ENCODE measurements around the gene RET.
"Not testable (repeated sequence)": the region's sequence is repeated elsewhere in the genome, so short reads cannot be mapped to it uniquely, and the experiment has no call there.

The RET gene

DNA sequence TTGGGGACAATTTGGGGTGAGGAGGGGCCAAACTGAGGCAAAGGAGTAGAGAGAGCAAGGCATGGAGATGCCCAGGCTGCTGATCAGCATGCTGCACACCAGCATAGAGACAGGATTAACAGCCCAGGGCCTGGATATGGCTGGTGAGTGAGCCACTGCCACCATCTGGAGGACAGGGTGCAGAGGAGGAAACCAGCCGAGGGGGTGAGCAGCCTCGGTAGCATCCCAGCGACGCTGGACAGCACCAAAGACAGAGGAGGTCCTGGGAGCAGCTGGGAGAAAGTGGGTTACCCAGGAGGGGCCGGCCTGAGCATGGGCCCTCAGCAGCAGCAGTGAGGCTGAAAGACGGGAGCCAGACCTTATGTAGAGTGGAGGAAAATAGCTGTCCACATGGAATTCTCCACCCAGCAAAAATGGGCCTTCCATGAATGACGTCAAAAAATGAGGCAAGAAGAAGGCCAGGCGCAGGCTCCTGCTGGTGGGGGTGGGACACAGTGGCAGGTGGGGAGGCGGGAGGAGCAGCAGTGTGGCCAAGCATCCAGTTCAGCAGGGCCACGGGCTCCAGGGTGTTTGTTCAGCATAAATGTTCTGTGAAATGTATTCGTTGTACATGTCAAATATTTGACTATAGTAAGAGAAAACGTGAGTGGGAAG lies 16.7 kb downstream of the RET start:
- TF ChIP-seq, protein P1, sequence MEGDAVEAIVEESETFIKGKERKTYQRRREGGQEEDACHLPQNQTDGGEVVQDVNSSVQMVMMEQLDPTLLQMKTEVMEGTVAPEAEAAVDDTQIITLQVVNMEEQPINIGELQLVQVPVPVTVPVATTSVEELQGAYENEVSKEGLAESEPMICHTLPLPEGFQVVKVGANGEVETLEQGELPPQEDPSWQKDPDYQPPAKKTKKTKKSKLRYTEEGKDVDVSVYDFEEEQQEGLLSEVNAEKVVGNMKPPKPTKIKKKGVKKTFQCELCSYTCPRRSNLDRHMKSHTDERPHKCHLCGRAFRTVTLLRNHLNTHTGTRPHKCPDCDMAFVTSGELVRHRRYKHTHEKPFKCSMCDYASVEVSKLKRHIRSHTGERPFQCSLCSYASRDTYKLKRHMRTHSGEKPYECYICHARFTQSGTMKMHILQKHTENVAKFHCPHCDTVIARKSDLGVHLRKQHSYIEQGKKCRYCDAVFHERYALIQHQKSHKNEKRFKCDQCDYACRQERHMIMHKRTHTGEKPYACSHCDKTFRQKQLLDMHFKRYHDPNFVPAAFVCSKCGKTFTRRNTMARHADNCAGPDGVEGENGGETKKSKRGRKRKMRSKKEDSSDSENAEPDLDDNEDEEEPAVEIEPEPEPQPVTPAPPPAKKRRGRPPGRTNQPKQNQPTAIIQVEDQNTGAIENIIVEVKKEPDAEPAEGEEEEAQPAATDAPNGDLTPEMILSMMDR (IDR thresholded peaks at IDR 0.05; ENCODE audit: low read depth, low read length, missing control alignments), result no peak
- no peak overlapping the region for H3K4me3 ChIP-seq (ENCODE audit: low read depth, low read length)
- no peak for DNase-seq (ENCODE audit: low read depth)

DNA sequence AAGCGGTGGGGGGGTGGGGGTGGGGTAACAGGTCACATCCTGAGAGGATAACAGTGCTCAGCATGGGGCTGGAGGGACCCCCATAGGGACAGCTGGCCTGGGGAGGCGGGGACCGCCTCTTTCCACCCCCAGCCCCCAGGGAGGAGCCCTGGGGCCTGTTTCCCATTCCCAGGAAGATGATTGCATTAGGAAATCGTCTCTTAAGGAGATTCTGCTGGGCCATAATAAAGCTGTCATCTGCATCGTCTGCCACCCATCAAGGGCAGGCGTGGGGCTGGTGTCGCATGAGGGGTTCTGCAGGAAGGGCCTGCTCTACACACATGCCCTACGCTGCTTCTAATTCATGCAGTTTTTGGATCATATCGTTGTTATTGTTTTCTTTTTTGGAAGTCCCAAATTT lies 17.2 kb downstream of the RET start:
- H3K4me3 ChIP-seq (ENCODE audit: low read depth, low read length), result no peak overlapping the region
- TF ChIP-seq, protein P1 (IDR thresholded peaks at IDR 0.05; ENCODE audit: low read depth, low read length, missing control alignments), result no peak
- no peak for DNase-seq (ENCODE audit: low read depth)

DNA sequence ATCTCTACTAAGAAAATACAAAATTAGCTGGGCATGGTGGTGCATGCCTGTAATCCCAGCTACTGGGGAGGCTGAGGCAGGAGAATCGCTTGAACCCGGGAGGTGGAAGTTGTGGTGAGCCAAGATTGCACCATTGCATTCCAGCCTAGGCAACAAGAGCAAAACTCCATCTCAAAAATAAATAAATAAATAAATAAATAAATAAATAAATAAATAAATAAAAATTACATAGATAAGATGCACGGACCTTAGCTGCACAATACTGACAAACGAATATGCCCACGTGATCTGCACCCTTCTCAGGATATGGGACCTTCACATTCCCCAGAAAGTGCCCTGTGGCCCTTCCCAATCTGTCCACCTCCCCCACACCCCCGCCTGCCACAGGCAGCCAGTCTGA lies 22.5 kb downstream of the RET start:
- not testable (repeated sequence) for H3K4me3 ChIP-seq (ENCODE audit: low read depth, low read length); DNase-seq (ENCODE audit: low read depth)

DNA sequence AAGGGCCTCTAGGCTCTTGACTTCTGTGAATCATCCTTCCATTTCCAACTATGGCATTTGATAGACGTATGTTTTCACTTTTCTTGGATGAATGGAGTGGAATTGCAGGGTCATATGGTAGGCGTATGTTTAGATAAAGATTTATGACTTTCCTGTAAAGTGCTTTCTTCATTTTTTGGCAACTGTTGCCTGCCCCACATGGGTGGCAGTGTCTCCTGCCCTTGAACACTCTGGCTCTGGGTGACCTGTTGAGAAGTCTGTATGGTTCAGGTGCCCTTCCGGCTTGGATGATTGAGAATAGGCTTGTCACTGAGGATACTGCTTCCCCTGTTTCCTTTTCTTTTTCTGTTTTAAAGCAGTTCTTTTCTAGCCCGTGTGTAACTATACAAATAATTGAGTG lies 23.1 kb downstream of the RET start:
- H3K4me3 ChIP-seq (ENCODE audit: low read depth, low read length), result no peak overlapping the region
- DNase-seq (ENCODE audit: low read depth), result no peak
- TF ChIP-seq, protein P1 (IDR thresholded peaks at IDR 0.05; ENCODE audit: low read depth, low read length, missing control alignments), result no peak

DNA sequence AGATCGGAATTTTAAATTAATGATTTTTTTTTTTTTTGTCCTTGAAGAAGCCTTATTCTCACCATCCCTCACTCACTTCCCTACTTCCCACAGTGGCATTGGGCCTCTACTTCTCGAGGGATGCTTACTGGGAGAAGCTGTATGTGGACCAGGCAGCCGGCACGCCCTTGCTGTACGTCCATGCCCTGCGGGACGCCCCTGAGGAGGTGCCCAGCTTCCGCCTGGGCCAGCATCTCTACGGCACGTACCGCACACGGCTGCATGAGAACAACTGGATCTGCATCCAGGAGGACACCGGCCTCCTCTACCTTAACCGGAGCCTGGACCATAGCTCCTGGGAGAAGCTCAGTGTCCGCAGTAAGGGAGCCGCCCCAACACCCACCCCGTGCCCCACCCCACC lies 23.5 kb downstream of the RET start:
- no peak for DNase-seq (ENCODE audit: low read depth)
- TF ChIP-seq, protein P1 (IDR thresholded peaks at IDR 0.05; ENCODE audit: low read depth, low read length, missing control alignments), result no peak
- no peak overlapping the region for H3K4me3 ChIP-seq (ENCODE audit: low read depth, low read length)

DNA sequence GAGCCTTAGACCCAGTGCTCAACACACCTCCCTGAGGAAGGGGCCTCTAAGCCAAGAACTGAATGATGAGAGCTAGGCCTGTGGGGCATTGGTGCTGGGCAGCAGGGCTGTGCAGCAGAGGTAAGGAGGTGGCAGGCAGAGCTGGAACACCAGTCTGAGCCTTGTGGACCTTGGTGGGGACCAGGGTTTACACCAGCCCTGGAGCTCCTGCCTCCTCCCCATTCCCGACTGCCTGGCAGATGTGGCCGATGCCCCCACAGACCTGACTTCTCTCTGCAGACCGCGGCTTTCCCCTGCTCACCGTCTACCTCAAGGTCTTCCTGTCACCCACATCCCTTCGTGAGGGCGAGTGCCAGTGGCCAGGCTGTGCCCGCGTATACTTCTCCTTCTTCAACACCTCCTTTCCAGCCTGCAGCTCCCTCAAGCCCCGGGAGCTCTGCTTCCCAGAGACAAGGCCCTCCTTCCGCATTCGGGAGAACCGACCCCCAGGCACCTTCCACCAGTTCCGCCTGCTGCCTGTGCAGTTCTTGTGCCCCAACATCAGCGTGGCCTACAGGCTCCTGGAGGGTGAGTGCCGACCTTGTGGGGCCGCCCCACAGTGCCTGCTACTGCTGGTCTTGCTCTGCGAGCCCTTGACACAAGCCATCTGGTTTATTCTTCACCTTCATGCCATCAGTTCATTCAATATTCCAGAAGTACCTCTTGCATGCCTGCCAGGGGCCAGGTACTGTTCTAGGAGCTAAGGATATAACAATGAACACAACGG lies 25.4 kb downstream of the RET start:
- no peak for DNase-seq (ENCODE audit: low read depth)
- H3K4me3 ChIP-seq (ENCODE audit: low read depth, low read length), result no peak overlapping the region
- TF ChIP-seq, protein P1 (IDR thresholded peaks at IDR 0.05; ENCODE audit: low read depth, low read length, missing control alignments), result no peak

DNA sequence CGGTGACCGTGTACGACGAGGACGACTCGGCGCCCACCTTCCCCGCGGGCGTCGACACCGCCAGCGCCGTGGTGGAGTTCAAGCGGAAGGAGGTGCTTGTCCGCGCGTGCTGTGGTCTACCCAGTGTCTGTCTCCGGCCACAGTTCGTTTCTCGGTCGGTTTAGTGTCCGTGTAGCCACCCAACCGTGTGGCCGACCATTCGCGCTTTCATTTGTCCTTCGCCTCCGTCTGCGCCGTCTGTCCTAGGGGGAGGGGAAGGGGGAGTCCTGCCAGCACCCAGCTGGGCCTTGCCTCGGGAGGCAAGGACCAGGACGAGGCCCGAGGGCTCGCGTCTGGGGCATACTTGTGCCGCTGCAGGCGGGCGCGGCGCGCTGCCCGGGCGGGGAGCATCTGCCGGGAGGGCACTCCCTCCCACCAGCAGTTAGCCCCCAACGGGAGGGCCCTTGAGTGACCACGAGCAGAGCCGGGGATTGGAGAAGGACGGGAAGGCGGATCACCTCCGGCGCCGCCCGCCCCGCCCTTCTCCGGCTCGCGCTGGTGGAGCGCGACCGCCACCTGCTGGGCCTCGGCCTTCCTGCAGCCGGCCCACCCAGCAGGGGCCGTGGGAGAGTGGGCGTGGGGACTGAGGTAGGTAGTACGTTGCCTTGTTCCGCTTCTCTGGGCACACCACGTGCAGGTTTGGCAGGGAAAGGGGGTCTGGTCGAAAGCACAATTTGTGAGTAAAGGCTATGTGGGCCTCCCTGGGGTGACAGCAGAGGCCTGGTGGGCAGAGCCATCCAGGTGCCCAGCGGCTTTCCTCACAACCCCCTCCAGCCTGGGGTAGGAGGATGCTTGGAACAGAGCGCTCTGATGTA lies 28.5 kb downstream of the RET start:
- no peak for DNase-seq (ENCODE audit: low read depth)
- H3K4me3 ChIP-seq (ENCODE audit: low read depth, low read length), result peak overlapping the region; percentile 50
- TF ChIP-seq, protein P1 (IDR thresholded peaks at IDR 0.05; ENCODE audit: low read depth, low read length, missing control alignments), result peak; percentile 96

Data from GM12864 (cell line).